Activated T-helper 2 cell treated with anti-CD3 and anti-CD28 coated beads, Interferon-gamma antibody, Interleukin-2, Interleukin-4, amounts not matched to agents 10 μg/mL and 5 μg/mL and 100 μg/mL, durations not matched to agents 14 hours and 24 hours and 36 hours (primary cell): ENCODE data around the gene NAPSA. TPM values are rescaled to one million over a fixed set of nuclear protein-coding genes. Genes with fewer than 3 reads are reported as not detected.

Experiments used
- DNase-seq: peaks from one replicate; pipeline ENCODE4 v3.0.0; 2021; ENCODE audit warnings: low spot score
- H3K27ac Mint-ChIP-seq: one replicate; pipeline ENCODE4 v1.8.0; 2021; ENCODE audit warnings: mixed read lengths
- H3K27me3 Mint-ChIP-seq: one replicate; pipeline ENCODE4 v1.8.0; 2021; ENCODE audit warnings: low read depth, mixed read lengths
- H3K36me3 Mint-ChIP-seq: one replicate; pipeline ENCODE4 v1.8.0; 2021; ENCODE audit warnings: low read depth, mixed read lengths
- H3K4me1 Mint-ChIP-seq: one replicate; pipeline ENCODE4 v1.8.0; 2021; ENCODE audit warnings: low read depth, mixed read lengths
- H3K4me3 Mint-ChIP-seq: one replicate; pipeline ENCODE4 v1.8.0; 2021; ENCODE audit warnings: low read depth, mild to moderate bottlenecking, moderate library complexity, mixed read lengths
- H3K9me3 Mint-ChIP-seq: one replicate; pipeline ENCODE4 v1.8.0; 2021; ENCODE audit warnings: mixed read lengths
- intact Hi-C: fragments of 100-400 bp; cut with micrococcal nuclease; formaldehyde crosslinking; loops from one replicate; pipeline ENCODE4 v1.15.1; 2023
- total RNA-seq: library from RNA; stranded (reverse); gene quantifications from 2 replicates; pipeline ENCODE4 v1.2.3, GENCODE V29; 2022

Gene NAPSA
- total RNA-seq, 1 donor from 2014 or later: 5.5 TPM

- peaks cover 7% of the 10 kb centered on the region for H3K4me1 Mint-ChIP-seq
- no peak for DNase-seq
- intact Hi-C loops: no loop called here
- no peak overlapping the region for H3K27ac Mint-ChIP-seq
- H3K9me3 Mint-ChIP-seq: no peaks in the 10 kb centered on the region
- peaks cover 62% of the 10 kb centered on the region for H3K27me3 Mint-ChIP-seq
- H3K36me3 Mint-ChIP-seq: no peaks in the 10 kb centered on the region
- H3K4me3 Mint-ChIP-seq: no peak overlapping the region
These were observed 54.5 kb downstream of the NAPSA start for GRCh38 chr19:50310759-50311465.

- H3K9me3 Mint-ChIP-seq: no peaks in the 10 kb centered on the region
- no peak overlapping the region for H3K4me3 Mint-ChIP-seq
- H3K27ac Mint-ChIP-seq: no peak overlapping the region
- H3K36me3 Mint-ChIP-seq: no peaks in the 10 kb centered on the region
- peaks cover 61% of the 10 kb centered on the region for H3K27me3 Mint-ChIP-seq
- DNase-seq: no peak
- intact Hi-C loops: no loop called here
- peaks cover 2% of the 10 kb centered on the region for H3K4me1 Mint-ChIP-seq
These were observed 55.9 kb downstream of the NAPSA start for GRCh38 chr19:50309396-50310125.

DNA sequence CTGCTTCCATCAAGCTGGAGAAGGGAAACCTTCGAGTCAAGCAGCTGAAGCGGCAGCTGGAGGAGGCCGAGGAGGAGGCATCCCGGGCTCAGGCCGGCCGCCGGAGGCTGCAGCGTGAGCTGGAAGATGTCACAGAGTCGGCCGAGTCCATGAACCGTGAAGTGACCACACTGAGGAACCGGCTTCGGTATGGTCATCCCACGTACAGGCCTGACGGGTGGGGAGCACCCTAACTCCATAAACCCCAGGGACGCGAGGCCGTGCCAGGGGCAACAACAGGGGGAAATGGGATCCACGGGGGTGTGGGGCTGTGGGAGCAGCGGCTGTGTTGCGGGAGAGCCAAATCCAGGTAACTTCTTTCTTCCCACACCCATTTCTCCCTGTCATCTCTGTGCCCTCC is 56.4 kb downstream of the NAPSA start:
- no peaks in the 10 kb centered on the region for H3K9me3 Mint-ChIP-seq
- no peak overlapping the region for H3K4me3 Mint-ChIP-seq
- intact Hi-C loops: no loop called here
- DNase-seq: no peak
- H3K4me1 Mint-ChIP-seq: no peaks in the 10 kb centered on the region
- H3K27ac Mint-ChIP-seq: no peak overlapping the region
- peaks cover 57% of the 10 kb centered on the region for H3K27me3 Mint-ChIP-seq
- H3K36me3 Mint-ChIP-seq: no peaks in the 10 kb centered on the region

Other genes with a start within 250 kb of the NAPSA start
- gene IZUMO2, start 202.4 kb downstream of the NAPSA start, total RNA-seq: not detected in 2 replicates
- gene MYH14, start 162.0 kb downstream of the NAPSA start, total RNA-seq: not detected in 2 replicates
- 17.6 and 19.2 TPM in 2 replicates for gene KCNC3, start 36.3 kb downstream of the NAPSA start, total RNA-seq
- 76.1 and 79.9 TPM in 2 replicates for gene NR1H2, start 10.8 kb upstream of the NAPSA start, total RNA-seq
- 153 and 162 TPM in 2 replicates for gene POLD1, start 18.7 kb upstream of the NAPSA start, total RNA-seq
- gene SPIB, start 53.3 kb upstream of the NAPSA start, total RNA-seq: 0.66 and 0.80 TPM in 2 replicates
- 0.21 and 0.25 TPM in 2 replicates for gene MYBPC2, start 67.3 kb upstream of the NAPSA start, total RNA-seq
- gene EMC10, start 110.9 kb upstream of the NAPSA start, total RNA-seq: 76.0 and 76.2 TPM in 2 replicates
- gene GARIN5A, start 111.2 kb upstream of the NAPSA start, total RNA-seq: 0.28 and 0.82 TPM in 2 replicates
- 39.9 and 43.6 TPM in 2 replicates for gene JOSD2, start 145.6 kb upstream of the NAPSA start, total RNA-seq
- not detected in 2 replicates for gene ASPDH, start 148.3 kb upstream of the NAPSA start, total RNA-seq
- 0.18 TPM in 1 of 2 replicates, not detected in the other for gene LRRC4B, start 202.8 kb upstream of the NAPSA start, total RNA-seq